ENCODE data around the gene RPRD1B. TPM values are rescaled to one million over a fixed set of nuclear protein-coding genes. Genes with fewer than 3 reads are reported as not detected.
A peak's percentile ranks its signal among the peaks of the same experiment; 100 is the strongest.

Gene RPRD1B
- total and polyA plus RNA-seq, 2 of the 13 experiments (the other 11 are each of a cell fraction or from before 2014, with no cell fraction given), result 31.1 to 41.5 TPM

- TF ChIP-seq ZNF687 (CRISPR knock-in tag; IDR thresholded peaks at IDR 0.05), result peak; percentile 67
- no peak for TF ChIP-seq NR2C2 (CRISPR knock-in tag; IDR thresholded peaks at IDR 0.05; ENCODE audit: borderline replicate concordance)
- TF ChIP-seq GMEB1 (CRISPR knock-in tag; IDR thresholded peaks at IDR 0.05; ENCODE audit: borderline replicate concordance), result peak; percentile 21; the same call in 1 of the 2 replicates
- TF ChIP-seq MEF2D (CRISPR knock-in tag; IDR thresholded peaks at IDR 0.05), result no peak
- peak; percentile 57; the same call in 1 of the 2 replicates for TF ChIP-seq PATZ1 (CRISPR knock-in tag; IDR thresholded peaks at IDR 0.05)
- 0 out of 2 replicates have a peak, but pooled peaks have one; percentile 49 for TF ChIP-seq ZNF276 (CRISPR knock-in tag; IDR thresholded peaks at IDR 0.05; ENCODE audit: low read depth)
- TF ChIP-seq ZSCAN25 (CRISPR knock-in tag; IDR thresholded peaks at IDR 0.05), result peak; percentile 97
- TF ChIP-seq GATA4 (IDR thresholded peaks at IDR 0.05; ENCODE audit: borderline replicate concordance, low read depth), result 0 out of 2 replicates have a peak, but pooled peaks have one; percentile 1
- TF ChIP-seq GABPB1 (CRISPR knock-in tag; IDR thresholded peaks at IDR 0.05), result 0 out of 2 replicates have a peak, but pooled peaks have one; percentile 30
- 0 out of 2 replicates have a peak, but pooled peaks have one; percentile 29 for TF ChIP-seq HIC2 (CRISPR knock-in tag; IDR thresholded peaks at IDR 0.05; ENCODE audit: low read depth)
- peak; percentile 67; the same call in 1 of the 2 replicates for TF ChIP-seq RELA (CRISPR knock-in tag; IDR thresholded peaks at IDR 0.05)
- TF ChIP-seq DPF2 (CRISPR knock-in tag; IDR thresholded peaks at IDR 0.05; ENCODE audit: borderline replicate concordance, low read depth), result 0 out of 2 replicates have a peak, but pooled peaks have one; percentile 5
- TF ChIP-seq ZBTB21 (CRISPR knock-in tag; IDR thresholded peaks at IDR 0.05), result no peak
Observed at GRCh38 chr20:38134427-38135270, 101.1 kb downstream of the RPRD1B start (continued).
